GM12874 (cell line): ENCODE results near the gene RPL29.

Experiments used
- CTCF ChIP-seq: IDR thresholded peaks from 2 replicates; pipeline ENCODE4 v1.5.1; 2011; ENCODE audit warnings: low read depth, mild to moderate bottlenecking, control low read depth, low read length, moderate library complexity; ENCODE audit not compliant: insufficient read depth

The RPL29 gene

GRCh38 chr3:51983578-51984268 lies 12.0 kb downstream of the RPL29 start:
- TF ChIP-seq CTCF = no peak

- no peak for TF ChIP-seq CTCF
Observed at GRCh38 chr3:51982838-51983577, 12.7 kb downstream of the RPL29 start, which contains the start of gene ACY1. ACY1 (plus strand) TSS chr3:51983535; CDS start chr3:51984065, 530 bp downstream.

GRCh38 chr3:51982352-51982837 lies 13.3 kb downstream of the RPL29 start:
- peak; percentile 92 for TF ChIP-seq CTCF

GRCh38 chr3:51980253-51980652 lies 15.4 kb downstream of the RPL29 start:
- TF ChIP-seq CTCF = no peak

GRCh38 chr3:51978143-51978502 lies 17.6 kb downstream of the RPL29 start:
- TF ChIP-seq CTCF = no peak

GRCh38 chr3:51977446-51978142 lies 18.1 kb downstream of the RPL29 start:
- TF ChIP-seq CTCF = no peak

GRCh38 chr3:51975852-51976549 lies 19.7 kb downstream of the RPL29 start:
- TF ChIP-seq CTCF = 0 out of 2 replicates have a peak, but pooled peaks have one; percentile 9
